Esophagus squamous epithelium (tissue), 4 donors: Measurements from ENCODE around the gene GAGE2A.
"Not testable (repeated sequence)": the region's sequence is repeated elsewhere in the genome, so short reads cannot be mapped to it uniquely, and the experiment has no call there.

ENCODE experiments used
- POLR2A ChIP-seq, 4 donors: fragments of 450-650 bp; IDR thresholded peaks; one replicate each; pipeline ENCODE4 v1.6.1; 2017; ENCODE audit warnings: antibody characterized with exemption in 4 of 4, mild to moderate bottlenecking in 4 of 4, moderate library complexity in 3 of 4
- TF ChIP-seq, protein P1 (sequence below), 6 experiments: fragments of 450-650 bp in 4 of 6; fragments of 200-600 bp in 2 of 6; sonication (generic) in 2 of 6; IDR thresholded peaks; one replicate each; pipeline ENCODE4 v1.5.1; 2016 to 2019; ENCODE audit warnings: antibody characterized with exemption in 6 of 6, mild to moderate bottlenecking in 4 of 6, moderate library complexity in 4 of 6

DNA sequence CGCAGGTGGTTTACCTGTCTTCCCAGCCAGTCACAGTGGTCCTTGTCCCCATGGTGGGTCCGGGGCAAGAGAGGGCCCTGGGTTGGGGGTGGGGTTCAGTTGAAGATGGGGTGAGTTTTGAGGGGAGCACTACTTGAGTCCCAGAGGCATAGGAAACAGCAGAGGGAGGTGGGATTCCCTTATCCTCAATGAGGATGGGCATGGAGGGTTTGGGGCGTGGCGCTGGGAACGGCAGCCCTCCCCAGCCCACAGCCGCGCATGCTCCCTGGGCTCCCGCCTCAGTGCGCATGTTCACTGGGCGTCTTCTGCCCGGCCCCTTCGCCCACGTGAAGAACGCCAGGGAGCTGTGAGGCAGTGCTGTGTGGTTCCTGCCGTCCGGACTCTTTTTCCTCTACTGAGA is 38.3 kb upstream of the GAGE2A start, which contains the start of gene GAGE12E:
- TF ChIP-seq, protein P1, sequence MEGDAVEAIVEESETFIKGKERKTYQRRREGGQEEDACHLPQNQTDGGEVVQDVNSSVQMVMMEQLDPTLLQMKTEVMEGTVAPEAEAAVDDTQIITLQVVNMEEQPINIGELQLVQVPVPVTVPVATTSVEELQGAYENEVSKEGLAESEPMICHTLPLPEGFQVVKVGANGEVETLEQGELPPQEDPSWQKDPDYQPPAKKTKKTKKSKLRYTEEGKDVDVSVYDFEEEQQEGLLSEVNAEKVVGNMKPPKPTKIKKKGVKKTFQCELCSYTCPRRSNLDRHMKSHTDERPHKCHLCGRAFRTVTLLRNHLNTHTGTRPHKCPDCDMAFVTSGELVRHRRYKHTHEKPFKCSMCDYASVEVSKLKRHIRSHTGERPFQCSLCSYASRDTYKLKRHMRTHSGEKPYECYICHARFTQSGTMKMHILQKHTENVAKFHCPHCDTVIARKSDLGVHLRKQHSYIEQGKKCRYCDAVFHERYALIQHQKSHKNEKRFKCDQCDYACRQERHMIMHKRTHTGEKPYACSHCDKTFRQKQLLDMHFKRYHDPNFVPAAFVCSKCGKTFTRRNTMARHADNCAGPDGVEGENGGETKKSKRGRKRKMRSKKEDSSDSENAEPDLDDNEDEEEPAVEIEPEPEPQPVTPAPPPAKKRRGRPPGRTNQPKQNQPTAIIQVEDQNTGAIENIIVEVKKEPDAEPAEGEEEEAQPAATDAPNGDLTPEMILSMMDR (IDR thresholded peaks at IDR 0.05), result not testable (repeated sequence)
- not testable (repeated sequence) for TF ChIP-seq POLR2A (IDR thresholded peaks at IDR 0.05)
